ENCODE data around the gene PER1.

Gene PER1

GRCh38 chr17:8142887-8143580 lies 9.2 kb downstream of the PER1 start:
- H3K27me3 ChIP-seq: no peaks in the 10 kb centered on the region
- no peak overlapping the region for H3K9ac ChIP-seq
- H4K20me1 ChIP-seq: peaks cover 55% of the 10 kb centered on the region
- peaks cover 8% of the 10 kb centered on the region for H3K4me1 ChIP-seq
- H3K9me3 ChIP-seq: no peaks in the 10 kb centered on the region
- H3K27ac ChIP-seq: no peak overlapping the region
- no peak overlapping the region for H3K4me2 ChIP-seq
- H3K4me3 ChIP-seq: no peak overlapping the region
- peaks cover 82% of the 10 kb centered on the region for H3K36me3 ChIP-seq
- TF ChIP-seq Cebpa-rat (IDR thresholded peaks at IDR 0.05): no peak

- no peaks in the 10 kb centered on the region for H3K9me3 ChIP-seq
- no peak overlapping the region for H3K27ac ChIP-seq
- H3K4me1 ChIP-seq: peaks cover 15% of the 10 kb centered on the region
- no peaks in the 10 kb centered on the region for H3K27me3 ChIP-seq
- peaks cover 74% of the 10 kb centered on the region for H3K36me3 ChIP-seq
- no peak overlapping the region for H3K9ac ChIP-seq
- H3K4me2 ChIP-seq: no peak overlapping the region
- no peak overlapping the region for H3K4me3 ChIP-seq
- H4K20me1 ChIP-seq: peaks cover 48% of the 10 kb centered on the region
- TF ChIP-seq Cebpa-rat (IDR thresholded peaks at IDR 0.05): no peak
Measured at GRCh38 chr17:8142158-8142886, 9.9 kb downstream of the PER1 start.

GRCh38 chr17:8141741-8142140 lies 10.5 kb downstream of the PER1 start:
- no peak for TF ChIP-seq Cebpa-rat (IDR thresholded peaks at IDR 0.05)
- Histone ChIP-seq H3K4me1 (peaks cover 18% of the 10 kb centered on the region), H3K4me2 (no peak overlapping the region), H4K20me1 (peaks cover 42% of the 10 kb centered on the region), H3K9me3 (no peaks in the 10 kb centered on the region), H3K9ac (no peak overlapping the region), H3K4me3 (no peak overlapping the region), H3K27ac (no peak overlapping the region), H3K27me3 (no peaks in the 10 kb centered on the region), H3K36me3 (peaks cover 69% of the 10 kb centered on the region)

GRCh38 chr17:8141045-8141444 lies 11.2 kb downstream of the PER1 start:
- H3K27ac ChIP-seq: no peak overlapping the region

GRCh38 chr17:8140065-8141029 lies 11.9 kb downstream of the PER1 start:
- Histone ChIP-seq H3K4me2 (no peak overlapping the region), H3K27me3 (no peaks in the 10 kb centered on the region), H3K9me3 (no peaks in the 10 kb centered on the region), H3K36me3 (peaks cover 55% of the 10 kb centered on the region), H3K9ac (no peak overlapping the region), H4K20me1 (peaks cover 29% of the 10 kb centered on the region), H3K27ac (no peak overlapping the region), H3K4me1 (peaks cover 18% of the 10 kb centered on the region), H3K4me3 (no peak overlapping the region)
- TF ChIP-seq Cebpa-rat (IDR thresholded peaks at IDR 0.05): no peak

More at GRCh38 chr17:8141045-8141444, 11.2 kb downstream of the PER1 start:
- Histone ChIP-seq H3K4me1 (peaks cover 18% of the 10 kb centered on the region), H3K4me3 (no peak overlapping the region), H3K4me2 (no peak overlapping the region), H3K9ac (no peak overlapping the region), H4K20me1 (peaks cover 36% of the 10 kb centered on the region), H3K27me3 (no peaks in the 10 kb centered on the region), H3K36me3 (peaks cover 62% of the 10 kb centered on the region), H3K9me3 (no peaks in the 10 kb centered on the region)
- TF ChIP-seq Cebpa-rat (IDR thresholded peaks at IDR 0.05): no peak

- Histone ChIP-seq H3K27ac (peak overlapping the region; percentile 68), H3K9me3 (no peaks in the 10 kb centered on the region), H3K4me1 (peaks cover 18% of the 10 kb centered on the region), H3K4me3 (peak overlapping the region; percentile 68), H3K27me3 (no peaks in the 10 kb centered on the region), H3K36me3 (peaks cover 39% of the 10 kb centered on the region), H3K9ac (peak overlapping the region; percentile 80), H3K4me2 (peak overlapping the region; percentile 96), H4K20me1 (peaks cover 22% of the 10 kb centered on the region; the same call in 1 of the 2 replicates)
- no peak for TF ChIP-seq Cebpa-rat (IDR thresholded peaks at IDR 0.05)
Measured at GRCh38 chr17:8138672-8139371, 13.4 kb downstream of the PER1 start.

- H3K27me3 ChIP-seq: no peaks in the 10 kb centered on the region
- H3K4me2 ChIP-seq: peak overlapping the region; percentile 96
- H3K36me3 ChIP-seq: peaks cover 35% of the 10 kb centered on the region
- no peaks in the 10 kb centered on the region for H3K9me3 ChIP-seq
- peaks cover 22% of the 10 kb centered on the region; the same call in 1 of the 2 replicates for H4K20me1 ChIP-seq
- H3K27ac ChIP-seq: peak overlapping the region; percentile 18; the same call in 1 of the 2 replicates
- peaks cover 18% of the 10 kb centered on the region for H3K4me1 ChIP-seq
- peak overlapping the region; percentile 68 for H3K4me3 ChIP-seq
- peak overlapping the region; percentile 80 for H3K9ac ChIP-seq
- TF ChIP-seq Cebpa-rat (IDR thresholded peaks at IDR 0.05): no peak
Measured at GRCh38 chr17:8138374-8138671, 13.9 kb downstream of the PER1 start.

- H3K27ac ChIP-seq: peak overlapping the region; percentile 18; the same call in 1 of the 2 replicates
- H3K4me1 ChIP-seq: peaks cover 18% of the 10 kb centered on the region
- no peaks in the 10 kb centered on the region for H3K27me3 ChIP-seq
- peaks cover 22% of the 10 kb centered on the region; the same call in 1 of the 2 replicates for H4K20me1 ChIP-seq
- peak overlapping the region; percentile 68 for H3K4me3 ChIP-seq
- H3K9ac ChIP-seq: peak overlapping the region; percentile 80
- TF ChIP-seq Cebpa-rat (IDR thresholded peaks at IDR 0.05): no peak
- H3K9me3 ChIP-seq: no peaks in the 10 kb centered on the region
- H3K4me2 ChIP-seq: peak overlapping the region; percentile 96
- H3K36me3 ChIP-seq: peaks cover 30% of the 10 kb centered on the region
Measured at GRCh38 chr17:8137645-8138373, 14.4 kb downstream of the PER1 start.
